Lower leg skin (tissue), 3 donors: Measurements from ENCODE around the gene RTN1.

Experiments used
- POLR2A ChIP-seq, 2 donors: fragments of 450-650 bp; IDR thresholded peaks; one replicate each; pipeline ENCODE4 v1.6.1; 2016 to 2017; ENCODE audit warnings: antibody characterized with exemption in 2 of 2, mild to moderate bottlenecking in 1 of 2, moderate library complexity in 1 of 2
- TF ChIP-seq, protein P1 (sequence below), 3 donors: fragments of 450-650 bp; IDR thresholded peaks; one replicate each; pipeline ENCODE4 v1.5.1; 2016; ENCODE audit warnings: antibody characterized with exemption in 3 of 3, mild to moderate bottlenecking in 3 of 3, moderate library complexity in 2 of 3

- no peak for TF ChIP-seq POLR2A (IDR thresholded peaks at IDR 0.05)
- TF ChIP-seq, protein P1, sequence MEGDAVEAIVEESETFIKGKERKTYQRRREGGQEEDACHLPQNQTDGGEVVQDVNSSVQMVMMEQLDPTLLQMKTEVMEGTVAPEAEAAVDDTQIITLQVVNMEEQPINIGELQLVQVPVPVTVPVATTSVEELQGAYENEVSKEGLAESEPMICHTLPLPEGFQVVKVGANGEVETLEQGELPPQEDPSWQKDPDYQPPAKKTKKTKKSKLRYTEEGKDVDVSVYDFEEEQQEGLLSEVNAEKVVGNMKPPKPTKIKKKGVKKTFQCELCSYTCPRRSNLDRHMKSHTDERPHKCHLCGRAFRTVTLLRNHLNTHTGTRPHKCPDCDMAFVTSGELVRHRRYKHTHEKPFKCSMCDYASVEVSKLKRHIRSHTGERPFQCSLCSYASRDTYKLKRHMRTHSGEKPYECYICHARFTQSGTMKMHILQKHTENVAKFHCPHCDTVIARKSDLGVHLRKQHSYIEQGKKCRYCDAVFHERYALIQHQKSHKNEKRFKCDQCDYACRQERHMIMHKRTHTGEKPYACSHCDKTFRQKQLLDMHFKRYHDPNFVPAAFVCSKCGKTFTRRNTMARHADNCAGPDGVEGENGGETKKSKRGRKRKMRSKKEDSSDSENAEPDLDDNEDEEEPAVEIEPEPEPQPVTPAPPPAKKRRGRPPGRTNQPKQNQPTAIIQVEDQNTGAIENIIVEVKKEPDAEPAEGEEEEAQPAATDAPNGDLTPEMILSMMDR (IDR thresholded peaks at IDR 0.05) = no peak
These were observed 48.4 kb upstream of the RTN1 start for GRCh38 chr14:59918824-59919569.
